OCI-LY3 (cell line): ENCODE measurements around the gene STT3B.

Experiments
- H2AFZ ChIP-seq: fragments of 200-600, 300-600 bp; shearing (Covaris generic); 2 replicates; pipeline ENCODE4 v1.6.0; 2014; ENCODE audit warnings: antibody characterized with exemption, low read depth, low read length
- H3K27ac ChIP-seq: fragments of 200-600, 300-600 bp; sonication (generic); 2 replicates; pipeline ENCODE4 v1.5.1; 2014; ENCODE audit warnings: mild to moderate bottlenecking, low read length, moderate library complexity, mixed read lengths
- H3K27me3 ChIP-seq: fragments of 200-600, 300-600 bp; sonication (generic); 2 replicates; pipeline ENCODE4 v1.6.1; 2014; ENCODE audit warnings: low read depth, low read length, mixed read lengths
- H3K36me3 ChIP-seq: fragments of 200-600, 300-600 bp; sonication (generic); replicated peaks from 2 replicates; pipeline ENCODE3; 2014; ENCODE audit warnings: low read depth, low read length, mixed read lengths
- H3K4me1 ChIP-seq: fragments of 300-600, 200-600 bp; sonication (generic); 2 replicates; pipeline ENCODE4 v1.6.1; 2014; ENCODE audit warnings: low read length, mixed read lengths
- H3K4me2 ChIP-seq: fragments of 200-600, 300-600 bp; sonication (generic); 2 replicates; pipeline ENCODE4 v1.6.1; 2014; ENCODE audit warnings: low read length, mixed read lengths
- H3K4me3 ChIP-seq: fragments of 300-600, 200-600 bp; sonication (generic); 2 replicates; pipeline ENCODE4 v1.5.1; 2014; ENCODE audit warnings: antibody characterized with exemption, mild to moderate bottlenecking, low read length, moderate library complexity
- H3K79me2 ChIP-seq: fragments of 300-600, 200-600 bp; shearing (Covaris generic); 2 replicates; pipeline ENCODE4 v1.6.1; 2014; ENCODE audit warnings: mild to moderate bottlenecking, low read length, mixed read lengths
- H3K9ac ChIP-seq: fragments of 300-600, 200-600 bp; shearing (Covaris generic); 2 replicates; pipeline ENCODE4 v1.6.0; 2014; ENCODE audit warnings: mild to moderate bottlenecking, low read length, moderate library complexity
- H3K9me3 ChIP-seq: fragments of 200-600, 300-600 bp; shearing (Covaris generic); 2 replicates; pipeline ENCODE4 v1.6.1; 2014; ENCODE audit warnings: low read length, mixed read lengths; ENCODE audit not compliant: insufficient read depth
- H4K20me1 ChIP-seq: fragments of 200-600, 300-600 bp; sonication (generic); 2 replicates; pipeline ENCODE4 v1.6.1; 2016; ENCODE audit warnings: low read length, mixed read lengths; ENCODE audit not compliant: insufficient read depth
- EZH2phosphoT487 ChIP-seq: fragments of 200-600 bp; shearing (Covaris generic); IDR thresholded peaks from 2 replicates; pipeline ENCODE4 v1.6.1; 2018; ENCODE audit warnings: antibody characterized with exemption, mixed run types, low read depth
- TF ChIP-seq, protein P1 (sequence below): fragments of 200-600, 300-600 bp; sonication (generic); IDR thresholded peaks from 2 replicates; pipeline ENCODE4 v1.5.1; 2014; ENCODE audit warnings: antibody characterized with exemption, low read length, low read depth

The STT3B gene

DNA sequence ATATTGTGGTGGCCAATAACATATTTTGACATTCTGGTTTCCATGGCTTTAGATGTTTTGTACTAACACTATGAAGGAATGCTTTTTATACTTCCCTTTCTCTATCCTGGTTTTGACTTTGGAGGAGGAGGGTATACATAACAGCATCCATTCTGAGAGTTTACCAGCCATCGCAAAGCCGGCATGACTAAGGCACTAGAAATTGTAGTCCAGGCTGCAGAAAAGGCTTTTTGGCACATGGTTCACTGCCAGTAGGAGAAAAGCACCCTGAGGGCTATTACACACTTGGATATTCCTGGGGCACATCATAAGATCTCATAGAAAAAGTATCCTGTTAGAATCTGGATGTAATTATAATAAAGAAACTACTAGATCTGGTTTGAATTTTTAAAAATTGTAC, 101.8 kb downstream of the STT3B start:
- no peak overlapping the region for H2AFZ ChIP-seq

DNA sequence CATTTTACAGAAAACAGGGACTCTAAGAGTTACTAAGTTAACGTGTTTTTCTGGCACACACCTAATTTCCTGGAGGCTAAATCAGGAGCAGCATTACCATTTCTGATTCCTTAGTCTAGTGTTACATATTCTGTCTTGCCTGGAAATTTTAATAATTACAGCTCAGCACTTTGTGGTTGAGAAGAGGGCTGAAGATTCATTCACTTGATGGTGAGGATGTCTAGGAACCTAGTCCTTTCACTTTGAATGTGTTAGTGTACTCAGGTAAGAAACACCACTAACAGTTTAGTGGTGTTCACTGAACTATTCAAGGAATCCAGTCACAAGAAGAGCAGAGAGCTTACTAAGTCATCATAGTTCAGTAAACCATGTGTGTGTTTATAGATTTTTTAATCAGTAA, 102.8 kb downstream of the STT3B start:
- no peak overlapping the region for H3K9ac ChIP-seq
- H3K36me3 ChIP-seq: peaks cover 64% of the 10 kb centered on the region

More for the DNA sequence above, 101.8 kb downstream of the STT3B start:
- H3K4me1 ChIP-seq: peaks cover 23% of the 10 kb centered on the region
- TF ChIP-seq, protein P1, sequence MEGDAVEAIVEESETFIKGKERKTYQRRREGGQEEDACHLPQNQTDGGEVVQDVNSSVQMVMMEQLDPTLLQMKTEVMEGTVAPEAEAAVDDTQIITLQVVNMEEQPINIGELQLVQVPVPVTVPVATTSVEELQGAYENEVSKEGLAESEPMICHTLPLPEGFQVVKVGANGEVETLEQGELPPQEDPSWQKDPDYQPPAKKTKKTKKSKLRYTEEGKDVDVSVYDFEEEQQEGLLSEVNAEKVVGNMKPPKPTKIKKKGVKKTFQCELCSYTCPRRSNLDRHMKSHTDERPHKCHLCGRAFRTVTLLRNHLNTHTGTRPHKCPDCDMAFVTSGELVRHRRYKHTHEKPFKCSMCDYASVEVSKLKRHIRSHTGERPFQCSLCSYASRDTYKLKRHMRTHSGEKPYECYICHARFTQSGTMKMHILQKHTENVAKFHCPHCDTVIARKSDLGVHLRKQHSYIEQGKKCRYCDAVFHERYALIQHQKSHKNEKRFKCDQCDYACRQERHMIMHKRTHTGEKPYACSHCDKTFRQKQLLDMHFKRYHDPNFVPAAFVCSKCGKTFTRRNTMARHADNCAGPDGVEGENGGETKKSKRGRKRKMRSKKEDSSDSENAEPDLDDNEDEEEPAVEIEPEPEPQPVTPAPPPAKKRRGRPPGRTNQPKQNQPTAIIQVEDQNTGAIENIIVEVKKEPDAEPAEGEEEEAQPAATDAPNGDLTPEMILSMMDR: no peak
- TF ChIP-seq EZH2phosphoT487: no peak
- H3K4me3 ChIP-seq: no peak overlapping the region
- no peak overlapping the region for H3K4me2 ChIP-seq
- no peaks in the 10 kb centered on the region for H3K27me3 ChIP-seq
- H4K20me1 ChIP-seq: peaks cover 49% of the 10 kb centered on the region
- H3K9me3 ChIP-seq: no peaks in the 10 kb centered on the region
- H3K27ac ChIP-seq: no peak overlapping the region
- H3K9ac ChIP-seq: no peak overlapping the region
- peaks cover 74% of the 10 kb centered on the region for H3K36me3 ChIP-seq
- peaks cover 11% of the 10 kb centered on the region for H3K79me2 ChIP-seq

DNA sequence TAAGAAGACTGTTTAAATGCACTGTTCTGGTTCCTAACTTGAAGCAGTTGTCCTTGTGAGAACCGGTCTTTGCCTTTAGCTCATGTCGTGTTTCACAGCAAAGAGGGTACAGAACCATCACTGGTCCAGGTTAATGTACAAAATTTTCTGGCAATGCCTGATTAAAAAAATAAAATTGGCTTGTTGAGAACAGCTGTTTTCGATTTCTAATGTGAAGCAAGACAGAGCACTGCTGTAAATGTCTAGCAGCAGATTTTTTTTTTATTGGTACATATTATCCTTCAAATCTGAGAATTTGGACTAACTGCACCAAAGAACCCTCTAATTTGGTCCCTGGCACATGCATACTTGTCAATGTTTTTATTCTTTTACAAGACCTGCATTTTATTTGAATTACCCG, 103.3 kb downstream of the STT3B start:
- H3K36me3 ChIP-seq: peaks cover 60% of the 10 kb centered on the region
- H3K4me3 ChIP-seq: no peak overlapping the region
- no peaks in the 10 kb centered on the region for H3K79me2 ChIP-seq
- peaks cover 34% of the 10 kb centered on the region for H4K20me1 ChIP-seq
- no peak overlapping the region for H2AFZ ChIP-seq
- H3K9ac ChIP-seq: no peak overlapping the region
- H3K9me3 ChIP-seq: no peaks in the 10 kb centered on the region
- H3K27ac ChIP-seq: no peak overlapping the region
- TF ChIP-seq EZH2phosphoT487: no peak
- TF ChIP-seq, protein P1: no peak
- no peak overlapping the region for H3K4me2 ChIP-seq
- H3K27me3 ChIP-seq: no peaks in the 10 kb centered on the region
- H3K4me1 ChIP-seq: peaks cover 16% of the 10 kb centered on the region

More for the DNA sequence above, 102.8 kb downstream of the STT3B start:
- H3K4me2 ChIP-seq: no peak overlapping the region
- no peak overlapping the region for H3K27ac ChIP-seq
- H3K4me1 ChIP-seq: peaks cover 16% of the 10 kb centered on the region
- TF ChIP-seq EZH2phosphoT487: no peak
- TF ChIP-seq, protein P1: no peak
- H3K4me3 ChIP-seq: no peak overlapping the region
- H3K27me3 ChIP-seq: no peaks in the 10 kb centered on the region
- no peak overlapping the region for H2AFZ ChIP-seq
- H3K79me2 ChIP-seq: peaks cover under 1% of the 10 kb centered on the region; the same call in 1 of the 2 replicates
- H4K20me1 ChIP-seq: peaks cover 39% of the 10 kb centered on the region
- no peaks in the 10 kb centered on the region for H3K9me3 ChIP-seq

DNA sequence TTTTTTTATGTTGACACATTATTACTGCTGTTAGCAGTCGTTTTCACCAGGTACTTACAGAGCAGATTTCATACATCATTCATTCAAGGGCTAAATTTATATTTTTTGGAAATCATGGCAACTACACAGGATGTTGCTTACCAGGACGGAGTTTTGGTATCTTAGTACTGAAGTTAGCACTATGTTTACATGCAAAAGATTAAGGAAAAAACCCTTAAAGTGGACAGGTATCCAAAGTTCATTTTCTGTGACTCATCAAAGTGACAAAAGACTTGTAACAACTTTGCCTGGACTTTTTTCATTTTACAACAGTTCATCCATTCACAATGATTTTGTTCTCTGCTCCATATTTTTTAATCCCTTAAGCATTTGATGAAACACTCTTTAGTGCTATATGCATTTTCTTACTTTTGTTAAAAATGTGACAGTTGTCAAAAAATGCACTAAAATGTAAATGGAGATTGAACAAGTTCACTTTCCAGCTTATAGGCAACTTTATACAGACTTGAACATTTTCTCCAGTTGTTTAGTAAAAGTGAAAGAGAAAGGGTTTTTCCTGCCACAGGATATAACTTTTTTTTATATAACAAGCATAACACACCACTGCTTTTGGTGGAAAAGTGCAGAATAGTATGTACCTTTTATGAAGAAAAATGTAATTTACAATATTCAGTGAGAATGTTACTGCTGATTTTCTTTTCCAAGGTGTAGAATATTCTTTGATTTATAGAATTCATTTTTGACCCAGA, 104.1 kb downstream of the STT3B start:
- Histone ChIP-seq H3K79me2 (no peaks in the 10 kb centered on the region), H4K20me1 (peaks cover 28% of the 10 kb centered on the region), H3K4me3 (no peak overlapping the region), H3K27me3 (no peaks in the 10 kb centered on the region), H3K9ac (no peak overlapping the region), H3K27ac (no peak overlapping the region), H2AFZ (no peak overlapping the region), H3K36me3 (peaks cover 54% of the 10 kb centered on the region), H3K4me1 (peaks cover 16% of the 10 kb centered on the region), H3K4me2 (no peak overlapping the region), H3K9me3 (no peaks in the 10 kb centered on the region)
- no peak for TF ChIP-seq EZH2phosphoT487
- TF ChIP-seq, protein P1: no peak
